Brain microvascular endothelial cell (primary cell): ENCODE results near the gene GALNTL6.

Experiments
- DNase-seq: peaks from one replicate; pipeline ENCODE4 v3.0.0-alpha.2; 2020
- H3K27ac ChIP-seq: fragments of 250-450 bp; sonication (Bioruptor Pico); 2 replicates; pipeline ENCODE4 v1.5.1; 2020; ENCODE audit warnings: mild to moderate bottlenecking, moderate library complexity
- H3K27me3 ChIP-seq: fragments of 250-450 bp; sonication (Bioruptor Pico); replicated peaks from 2 replicates; pipeline ENCODE4 v1.5.1; 2020; ENCODE audit warnings: mild to moderate bottlenecking
- H3K36me3 ChIP-seq: fragments of 250-450 bp; sonication (Bioruptor Pico); replicated peaks from 2 replicates; pipeline ENCODE4 v1.5.1; 2020; ENCODE audit warnings: mild to moderate bottlenecking
- H3K4me3 ChIP-seq: 2 replicates; pipeline ENCODE4 v1.5.1; 2011; ENCODE audit warnings: low read depth, mild to moderate bottlenecking, control low read depth, low read length, moderate library complexity
- CTCF ChIP-seq: IDR thresholded peaks from 2 replicates; pipeline ENCODE4 v1.5.1; 2011; ENCODE audit warnings: low read depth, mild to moderate bottlenecking, moderate library complexity, low read length, control low read depth, inconsistent platforms; ENCODE audit errors: missing control alignments
- in situ Hi-C: cut with HindIII; loops from 2 replicates; pipeline ENCODE4 v1.10.0; 2017; ENCODE audit warnings: low sequenced_read_pairs, low pct_ligation_motif_present

Gene GALNTL6

GRCh38 chr4:172691552-172691951 is 878.3 kb downstream of the GALNTL6 start:
- no peak for DNase-seq
- in situ Hi-C loops, result no loop called here
- no peak for TF ChIP-seq CTCF
- H3K27ac ChIP-seq, result no peak overlapping the region
- no peaks in the 10 kb centered on the region for H3K36me3 ChIP-seq
- H3K27me3 ChIP-seq, result no peaks in the 10 kb centered on the region
- no peak overlapping the region for H3K4me3 ChIP-seq

DNA sequence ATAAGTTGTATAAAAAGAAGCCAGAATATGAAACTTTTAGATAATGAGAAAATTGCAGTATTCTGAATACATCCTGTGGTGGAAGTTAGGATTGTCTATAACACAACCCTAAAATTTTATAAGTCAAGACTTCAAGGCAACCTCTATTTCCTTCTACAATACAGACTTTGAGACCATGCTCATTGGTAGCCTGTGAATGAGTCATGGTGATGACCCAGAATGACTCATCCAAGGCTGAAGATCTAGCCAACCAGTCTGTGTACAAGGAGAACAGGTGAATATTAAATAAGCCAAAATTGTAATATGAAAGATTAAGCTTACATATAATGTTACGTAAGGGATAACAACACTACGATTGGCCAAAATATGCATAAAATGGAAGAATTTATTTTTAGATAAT is 879.5 kb downstream of the GALNTL6 start:
- TF ChIP-seq CTCF, result no peak
- no peak for DNase-seq
- Histone ChIP-seq H3K27ac (no peak overlapping the region), H3K4me3 (no peak overlapping the region), H3K27me3 (no peaks in the 10 kb centered on the region), H3K36me3 (no peaks in the 10 kb centered on the region)
- in situ Hi-C loops, result no loop called here

GRCh38 chr4:172698256-172698655 is 885.1 kb downstream of the GALNTL6 start:
- H3K36me3 ChIP-seq, result no peaks in the 10 kb centered on the region
- H3K27me3 ChIP-seq, result no peaks in the 10 kb centered on the region
- in situ Hi-C loops, result no loop called here
- no peak for DNase-seq
- no peak overlapping the region for H3K4me3 ChIP-seq
- H3K27ac ChIP-seq, result no peak overlapping the region
- TF ChIP-seq CTCF, result no peak

- in situ Hi-C loops, result no loop called here
- TF ChIP-seq CTCF, result no peak
- DNase-seq, result no peak
These were observed 892.4 kb downstream of the GALNTL6 start for GRCh38 chr4:172705565-172705964.

DNA sequence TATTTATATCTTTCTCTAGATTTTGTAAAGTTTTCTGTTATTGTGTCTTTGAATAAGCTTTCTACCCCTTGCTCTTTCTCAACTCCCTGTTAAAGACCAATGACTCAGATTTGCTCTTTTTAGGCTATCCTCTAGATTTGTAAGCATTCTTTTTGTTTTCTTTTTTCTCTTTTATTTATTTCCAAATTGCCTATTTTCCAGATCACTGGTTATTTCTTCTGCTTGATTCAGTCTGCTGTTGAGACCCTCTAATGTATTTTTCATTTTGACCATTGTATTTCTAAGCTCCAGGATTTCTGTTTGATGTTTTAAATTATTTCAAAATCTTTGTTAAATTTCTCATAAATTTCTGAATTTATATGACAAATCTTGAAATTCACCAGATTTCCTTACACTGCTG is 892.8 kb downstream of the GALNTL6 start:
- Histone ChIP-seq H3K4me3 (no peak overlapping the region), H3K36me3 (no peaks in the 10 kb centered on the region), H3K27ac (no peak overlapping the region), H3K27me3 (no peaks in the 10 kb centered on the region)
- DNase-seq, result no peak
- in situ Hi-C loops, result no loop called here
- TF ChIP-seq CTCF, result no peak

More at GRCh38 chr4:172705565-172705964, 892.4 kb downstream of the GALNTL6 start:
- no peaks in the 10 kb centered on the region for H3K36me3 ChIP-seq
- no peak overlapping the region for H3K4me3 ChIP-seq
- no peak overlapping the region for H3K27ac ChIP-seq
- no peaks in the 10 kb centered on the region for H3K27me3 ChIP-seq

- TF ChIP-seq CTCF, result no peak
- Histone ChIP-seq H3K36me3 (no peaks in the 10 kb centered on the region), H3K4me3 (no peak overlapping the region), H3K27ac (no peak overlapping the region), H3K27me3 (no peaks in the 10 kb centered on the region)
- no peak for DNase-seq
- in situ Hi-C loops, result no loop called here
These were observed 894.4 kb downstream of the GALNTL6 start for GRCh38 chr4:172707622-172708021.
